BE2C (cell line): ENCODE results near the gene EYA3.
A peak's percentile ranks its signal among the peaks of the same experiment; 100 is the strongest.

Experiments used
- DNase-seq: peaks from one replicate; pipeline ENCODE4 v3.0.0-alpha.2; 2020
- H3K27me3 ChIP-seq: fragments of 250-450 bp; sonication (Bioruptor Pico); 2 replicates; pipeline ENCODE4 v1.5.1; 2020; ENCODE audit warnings: mild to moderate bottlenecking
- H3K36me3 ChIP-seq: fragments of 250-450 bp; sonication (Bioruptor Pico); 2 replicates; pipeline ENCODE4 v1.5.1; 2020; ENCODE audit warnings: mild to moderate bottlenecking
- H3K4me1 ChIP-seq: fragments of 250-450 bp; sonication (Bioruptor Pico); 2 replicates; pipeline ENCODE4 v1.5.1; 2020
- H3K4me3 ChIP-seq: 2 replicates; pipeline ENCODE4 v1.5.1; 2011; ENCODE audit warnings: low read depth, low read length
- H3K9me3 ChIP-seq: fragments of 250-450 bp; sonication (Bioruptor Pico); 2 replicates; pipeline ENCODE4 v1.5.1; 2020
- CTCF ChIP-seq: IDR thresholded peaks from 2 replicates; pipeline ENCODE4 v1.5.1; 2012; ENCODE audit warnings: mild to moderate bottlenecking, low read depth, low read length

EYA3 gene

GRCh38 chr1:28096210-28097099 lies 8.0 kb upstream of the EYA3 start:
- H3K4me1 ChIP-seq: no peaks in the 10 kb centered on the region
- no peak for DNase-seq
- H3K36me3 ChIP-seq: no peaks in the 10 kb centered on the region
- H3K4me3 ChIP-seq: no peak overlapping the region
- H3K27me3 ChIP-seq: no peaks in the 10 kb centered on the region
- no peak for TF ChIP-seq CTCF
- H3K9me3 ChIP-seq: no peaks in the 10 kb centered on the region

- TF ChIP-seq CTCF: peak; percentile 80
- no peaks in the 10 kb centered on the region for H3K4me1 ChIP-seq
- H3K27me3 ChIP-seq: no peaks in the 10 kb centered on the region
- no peak overlapping the region for H3K4me3 ChIP-seq
- DNase-seq: peak; percentile 64
- H3K9me3 ChIP-seq: no peaks in the 10 kb centered on the region
- no peaks in the 10 kb centered on the region for H3K36me3 ChIP-seq
Measured at GRCh38 chr1:28091043-28091781, 2.8 kb upstream of the EYA3 start.

- no peak for TF ChIP-seq CTCF
- Histone ChIP-seq H3K36me3 (no peaks in the 10 kb centered on the region), H3K27me3 (no peaks in the 10 kb centered on the region), H3K9me3 (no peaks in the 10 kb centered on the region), H3K4me1 (no peaks in the 10 kb centered on the region), H3K4me3 (peak overlapping the region; percentile 82)
- DNase-seq: no peak
Measured at GRCh38 chr1:28087614-28088167, 719 bp downstream of the EYA3 start.

- Histone ChIP-seq H3K27me3 (no peaks in the 10 kb centered on the region), H3K4me3 (no peak overlapping the region), H3K4me1 (no peaks in the 10 kb centered on the region), H3K9me3 (no peaks in the 10 kb centered on the region), H3K36me3 (no peaks in the 10 kb centered on the region)
- DNase-seq: no peak
- TF ChIP-seq CTCF: no peak
Measured at GRCh38 chr1:28086651-28087050, 1.8 kb downstream of the EYA3 start.

- DNase-seq: no peak
- Histone ChIP-seq H3K9me3 (no peaks in the 10 kb centered on the region), H3K4me3 (no peak overlapping the region), H3K4me1 (no peaks in the 10 kb centered on the region), H3K36me3 (no peaks in the 10 kb centered on the region), H3K27me3 (no peaks in the 10 kb centered on the region)
- TF ChIP-seq CTCF: no peak
Measured at GRCh38 chr1:28085129-28085528, 3.3 kb downstream of the EYA3 start.
